IPS-18a (cell line): Measurements from ENCODE around the gene SMAD6.
"Not testable (repeated sequence)": the region's sequence is repeated elsewhere in the genome, so short reads cannot be mapped to it uniquely, and the experiment has no call there.

Source experiments
- H3K27ac ChIP-seq: one replicate; pipeline ENCODE4 v1.5.1; 2013; ENCODE audit warnings: low read length
- H3K27me3 ChIP-seq: one replicate; pipeline ENCODE4 v1.6.1; 2013; ENCODE audit warnings: mild to moderate bottlenecking, low read length; ENCODE audit not compliant: control insufficient read depth, insufficient read depth
- H3K36me3 ChIP-seq: one replicate; pipeline ENCODE4 v1.6.1; 2013; ENCODE audit warnings: low read depth, low read length; ENCODE audit not compliant: control insufficient read depth
- H3K4me1 ChIP-seq: one replicate; pipeline ENCODE4 v1.6.1; 2013; ENCODE audit warnings: low read depth, low read length; ENCODE audit not compliant: control insufficient read depth
- H3K4me3 ChIP-seq: one replicate; pipeline ENCODE4 v1.5.1; 2013; ENCODE audit warnings: low read length
- H3K9ac ChIP-seq: one replicate; pipeline ENCODE4 v1.6.1; 2013; ENCODE audit warnings: mild to moderate bottlenecking, low read length, moderate library complexity
- H3K9me3 ChIP-seq: one replicate; pipeline ENCODE4 v1.6.1; 2013; ENCODE audit warnings: low read depth, low read length; ENCODE audit not compliant: control insufficient read depth

SMAD6 gene

GRCh38 chr15:66679061-66679656 is 22.9 kb upstream of the SMAD6 start:
- Histone ChIP-seq H3K36me3 (no peaks in the 10 kb centered on the region), H3K27ac (no peak overlapping the region)

GRCh38 chr15:66679657-66680108 is 22.4 kb upstream of the SMAD6 start:
- Histone ChIP-seq H3K4me1 (peaks cover 15% of the 10 kb centered on the region), H3K27ac (no peak overlapping the region), H3K9me3 (no peaks in the 10 kb centered on the region), H3K27me3 (no peaks in the 10 kb centered on the region), H3K9ac (no peak overlapping the region), H3K36me3 (no peaks in the 10 kb centered on the region), H3K4me3 (no peak overlapping the region)

More at GRCh38 chr15:66679061-66679656, 22.9 kb upstream of the SMAD6 start:
- no peak overlapping the region for H3K9ac ChIP-seq
- no peak overlapping the region for H3K4me3 ChIP-seq
- H3K27me3 ChIP-seq, result no peaks in the 10 kb centered on the region
- H3K9me3 ChIP-seq, result no peaks in the 10 kb centered on the region
- H3K4me1 ChIP-seq, result peaks cover 15% of the 10 kb centered on the region

DNA sequence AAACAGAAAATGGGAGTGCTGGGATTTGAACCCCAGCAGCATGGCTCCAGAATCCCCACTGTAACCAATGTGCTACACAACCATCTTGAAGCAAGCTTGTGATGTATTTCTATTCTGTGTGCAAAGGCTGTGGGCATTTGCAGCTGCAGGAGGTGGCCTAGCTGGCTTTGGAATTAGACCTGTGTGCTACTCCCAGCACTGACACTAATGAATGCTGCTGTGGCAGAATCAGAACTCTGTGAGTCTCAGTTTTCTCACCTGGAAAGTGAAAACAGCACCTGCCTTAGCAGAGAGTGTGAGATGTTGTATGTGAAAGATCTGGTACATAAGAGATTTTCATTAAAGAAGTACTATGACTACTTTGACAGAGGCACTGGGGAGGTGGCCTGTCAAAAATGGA is 21.5 kb upstream of the SMAD6 start:
- peaks cover 15% of the 10 kb centered on the region for H3K4me1 ChIP-seq
- no peak overlapping the region for H3K27ac ChIP-seq
- no peaks in the 10 kb centered on the region for H3K36me3 ChIP-seq
- no peak overlapping the region for H3K4me3 ChIP-seq
- no peaks in the 10 kb centered on the region for H3K9me3 ChIP-seq
- no peaks in the 10 kb centered on the region for H3K27me3 ChIP-seq
- H3K9ac ChIP-seq, result no peak overlapping the region

GRCh38 chr15:66681395-66681794 is 20.6 kb upstream of the SMAD6 start:
- H3K36me3 ChIP-seq, result no peaks in the 10 kb centered on the region
- H3K9me3 ChIP-seq, result no peaks in the 10 kb centered on the region

GRCh38 chr15:66682246-66682645 is 19.8 kb upstream of the SMAD6 start:
- H3K9ac ChIP-seq, result no peak overlapping the region
- H3K36me3 ChIP-seq, result no peaks in the 10 kb centered on the region
- H3K4me1 ChIP-seq, result peaks cover 15% of the 10 kb centered on the region
- H3K27ac ChIP-seq, result no peak overlapping the region
- no peaks in the 10 kb centered on the region for H3K27me3 ChIP-seq
- H3K4me3 ChIP-seq, result no peak overlapping the region
- no peaks in the 10 kb centered on the region for H3K9me3 ChIP-seq

More at GRCh38 chr15:66681395-66681794, 20.6 kb upstream of the SMAD6 start:
- Histone ChIP-seq H3K9ac (no peak overlapping the region), H3K27ac (no peak overlapping the region), H3K4me1 (peaks cover 15% of the 10 kb centered on the region), H3K27me3 (no peaks in the 10 kb centered on the region), H3K4me3 (no peak overlapping the region)

GRCh38 chr15:66682865-66683264 is 19.2 kb upstream of the SMAD6 start:
- no peak overlapping the region for H3K27ac ChIP-seq
- no peaks in the 10 kb centered on the region for H3K9me3 ChIP-seq
- no peaks in the 10 kb centered on the region for H3K27me3 ChIP-seq
- H3K36me3 ChIP-seq, result no peaks in the 10 kb centered on the region
- H3K9ac ChIP-seq, result no peak overlapping the region
- no peak overlapping the region for H3K4me3 ChIP-seq
- peaks cover 15% of the 10 kb centered on the region for H3K4me1 ChIP-seq

- H3K36me3 ChIP-seq, result no peaks in the 10 kb centered on the region
- H3K27me3 ChIP-seq, result no peaks in the 10 kb centered on the region
- H3K9me3 ChIP-seq, result no peaks in the 10 kb centered on the region
- H3K9ac ChIP-seq, result no peak overlapping the region
- H3K4me3 ChIP-seq, result no peak overlapping the region
- no peak overlapping the region for H3K27ac ChIP-seq
- H3K4me1 ChIP-seq, result peaks cover 10% of the 10 kb centered on the region
Observed at GRCh38 chr15:66684136-66684681, 17.8 kb upstream of the SMAD6 start.

DNA sequence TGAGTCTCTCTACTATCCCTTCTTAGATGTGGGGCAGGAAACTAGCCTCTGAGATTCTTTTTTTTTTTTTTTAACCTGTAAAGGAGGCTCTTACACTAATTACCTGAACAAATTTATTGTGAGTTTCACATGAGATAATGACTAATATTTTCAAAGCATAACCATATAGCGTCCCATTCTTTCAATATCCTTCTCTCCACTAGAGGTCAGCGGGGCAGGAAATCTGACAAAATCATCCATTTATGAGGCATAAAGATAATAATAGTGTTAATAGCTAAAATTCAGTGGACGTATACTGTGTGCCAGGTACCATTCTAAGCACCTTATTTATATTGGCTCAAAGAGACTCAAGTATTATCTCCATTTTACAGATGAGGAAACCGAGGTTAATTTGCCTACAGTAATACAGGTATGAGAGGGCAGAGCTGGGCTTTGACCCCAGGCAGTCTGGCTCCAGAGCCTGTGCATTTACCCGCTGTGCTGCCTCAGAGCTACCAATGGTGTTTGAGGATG is 16.3 kb upstream of the SMAD6 start:
- no peaks in the 10 kb centered on the region for H3K9me3 ChIP-seq

DNA sequence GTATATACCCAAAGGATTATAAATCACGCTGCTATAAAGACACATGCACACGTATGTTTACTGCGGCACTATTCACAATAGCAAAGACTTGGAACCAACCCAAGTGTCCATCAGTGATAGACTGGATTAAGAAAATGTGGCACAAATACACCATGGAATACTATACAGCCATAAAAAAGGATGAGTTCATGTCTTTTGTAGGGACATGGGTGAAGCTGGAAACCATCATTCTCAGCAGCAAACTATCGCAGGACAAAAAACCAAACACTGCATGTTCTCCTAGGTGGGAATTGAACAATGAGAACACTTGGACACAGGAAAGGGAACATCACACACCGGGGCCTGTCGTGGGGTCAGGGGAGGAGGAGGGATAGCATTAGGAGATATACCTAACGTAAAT is 11.1 kb upstream of the SMAD6 start:
- not testable (repeated sequence) for H3K4me1 ChIP-seq, H3K4me3 ChIP-seq, H3K36me3 ChIP-seq, H3K27ac ChIP-seq, H3K9ac ChIP-seq, H3K27me3 ChIP-seq, H3K9me3 ChIP-seq

More for the DNA sequence above, 16.3 kb upstream of the SMAD6 start:
- Histone ChIP-seq H3K27ac (no peak overlapping the region), H3K9ac (no peak overlapping the region), H3K27me3 (no peaks in the 10 kb centered on the region), H3K4me3 (no peak overlapping the region), H3K4me1 (no peaks in the 10 kb centered on the region), H3K36me3 (no peaks in the 10 kb centered on the region)

DNA sequence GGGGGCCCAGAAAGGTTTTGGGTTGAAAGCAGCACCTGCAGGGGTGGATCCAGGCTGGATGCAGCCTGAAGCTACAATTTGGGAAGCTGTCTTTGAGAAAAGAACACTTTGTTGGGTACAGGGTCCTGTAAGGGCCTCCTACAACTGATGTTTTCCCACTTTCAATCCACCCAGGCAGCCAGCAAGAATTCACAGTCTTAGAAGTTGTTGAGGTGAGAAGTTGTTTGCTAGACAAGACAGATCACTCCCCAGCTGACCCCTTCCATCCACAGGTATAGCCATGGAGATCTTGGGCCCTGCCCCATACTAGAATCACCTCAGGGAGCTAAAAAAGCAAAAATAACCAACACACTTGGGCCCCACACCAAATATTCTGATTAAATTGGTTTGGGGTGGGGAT is 10.3 kb upstream of the SMAD6 start:
- H3K9ac ChIP-seq, result no peak overlapping the region
- H3K36me3 ChIP-seq, result no peaks in the 10 kb centered on the region
- no peaks in the 10 kb centered on the region for H3K4me1 ChIP-seq
- no peaks in the 10 kb centered on the region for H3K27me3 ChIP-seq
- H3K27ac ChIP-seq, result no peak overlapping the region
- H3K4me3 ChIP-seq, result no peak overlapping the region
- H3K9me3 ChIP-seq, result no peaks in the 10 kb centered on the region

- Histone ChIP-seq H3K36me3 (no peaks in the 10 kb centered on the region), H3K4me3 (no peak overlapping the region), H3K27ac (no peak overlapping the region), H3K4me1 (no peaks in the 10 kb centered on the region), H3K9ac (no peak overlapping the region), H3K9me3 (no peaks in the 10 kb centered on the region), H3K27me3 (no peaks in the 10 kb centered on the region)
Observed at GRCh38 chr15:66692391-66692790, 9.6 kb upstream of the SMAD6 start.
